Germinal center (tissue), 1 donor: Measurements from ENCODE around the gene ALPP.
"Not testable (repeated sequence)": the region's sequence is repeated elsewhere in the genome, so short reads cannot be mapped to it uniquely, and the experiment has no call there.

Experiments used
- DNase-seq: peaks from one replicate; pipeline ENCODE4 v3.0.0; 2012; ENCODE audit warnings: mixed read lengths, low spot score

ALPP gene

GRCh38 chr2:232378735-232379151 lies at the start of gene ALPP:
TSS of gene ALPP (plus strand) at chr2:232378751. CDS start at chr2:232378803, 52 bp downstream.
- DNase-seq = not testable (repeated sequence)

- no peak for DNase-seq
Observed at GRCh38 chr2:232329716-232330067, 48.9 kb upstream of the ALPP start.

DNA sequence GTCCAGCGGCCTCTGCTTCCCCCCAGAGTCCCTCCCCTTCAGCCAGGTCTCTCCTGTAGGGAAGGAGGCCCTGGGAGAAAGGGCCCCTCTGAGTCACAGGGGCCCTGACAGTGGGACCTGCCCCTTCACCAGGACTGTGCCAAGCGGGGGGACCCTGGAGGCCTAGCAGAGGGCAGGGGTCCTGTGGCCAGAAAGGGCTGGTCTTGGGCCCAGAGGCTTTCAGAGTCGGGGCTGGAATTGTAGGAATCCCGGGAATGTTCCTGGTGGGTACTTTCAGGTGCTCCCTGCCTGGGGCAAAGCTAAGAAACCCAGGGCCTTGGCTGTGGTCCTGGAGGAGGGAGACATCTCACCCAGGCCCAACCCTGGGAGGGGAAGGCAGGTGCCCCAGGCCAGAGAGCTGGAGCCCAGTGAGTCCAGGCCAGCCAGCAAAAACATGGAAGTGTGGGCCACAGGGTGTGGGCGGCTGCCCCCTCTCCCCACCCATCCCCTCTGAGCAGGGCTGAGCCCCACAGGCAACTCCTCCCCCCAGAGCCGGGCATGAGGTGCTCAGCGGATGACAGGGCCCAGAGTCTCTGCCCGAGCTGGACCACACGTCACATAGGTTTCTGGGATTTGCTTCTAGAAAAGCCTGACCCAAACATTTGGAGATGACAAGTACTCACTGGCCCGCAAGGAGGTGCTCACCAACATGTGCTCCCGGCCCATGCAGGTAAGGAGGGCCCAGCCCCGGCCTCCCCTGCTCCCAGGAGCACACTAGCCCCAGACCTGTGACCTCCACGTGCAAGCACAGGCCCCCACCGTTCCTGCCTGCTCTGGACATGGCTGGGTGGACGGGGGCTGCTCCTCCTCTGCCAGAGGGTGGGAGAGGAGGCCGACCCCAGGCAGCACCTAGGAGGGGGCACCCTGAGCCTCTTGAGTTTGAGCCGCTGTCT lies 48.2 kb upstream of the ALPP start:
- DNase-seq = no peak

GRCh38 chr2:232331061-232331460 lies 47.5 kb upstream of the ALPP start:
- DNase-seq = not testable (repeated sequence)

GRCh38 chr2:232331641-232332040 lies 46.9 kb upstream of the ALPP start:
- DNase-seq = not testable (repeated sequence)

- DNase-seq = not testable (repeated sequence)
Observed at GRCh38 chr2:232332244-232332939, 46.2 kb upstream of the ALPP start.

DNA sequence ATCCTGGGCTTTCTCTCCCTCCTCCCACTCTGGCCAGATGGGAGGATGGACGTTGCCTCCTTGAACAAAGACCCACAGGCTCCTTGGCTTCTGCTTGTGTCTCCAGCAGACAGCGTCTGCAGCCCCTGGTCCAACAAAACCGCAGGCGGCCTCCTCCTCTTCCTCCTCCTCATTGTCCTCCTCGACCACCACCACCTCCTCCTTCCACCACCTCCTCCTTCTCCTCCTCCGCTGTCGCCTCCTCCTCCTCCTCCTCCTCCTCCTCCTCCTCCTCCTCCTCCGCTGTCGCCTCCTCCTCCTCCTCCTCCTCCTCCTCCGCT lies 45.7 kb upstream of the ALPP start:
- DNase-seq = no peak

- no peak for DNase-seq
Observed at GRCh38 chr2:232333361-232334135, 45.0 kb upstream of the ALPP start.

- not testable (repeated sequence) for DNase-seq
Observed at GRCh38 chr2:232334136-232334884, 44.2 kb upstream of the ALPP start.

GRCh38 chr2:232334885-232335205 lies 43.7 kb upstream of the ALPP start:
- not testable (repeated sequence) for DNase-seq

DNA sequence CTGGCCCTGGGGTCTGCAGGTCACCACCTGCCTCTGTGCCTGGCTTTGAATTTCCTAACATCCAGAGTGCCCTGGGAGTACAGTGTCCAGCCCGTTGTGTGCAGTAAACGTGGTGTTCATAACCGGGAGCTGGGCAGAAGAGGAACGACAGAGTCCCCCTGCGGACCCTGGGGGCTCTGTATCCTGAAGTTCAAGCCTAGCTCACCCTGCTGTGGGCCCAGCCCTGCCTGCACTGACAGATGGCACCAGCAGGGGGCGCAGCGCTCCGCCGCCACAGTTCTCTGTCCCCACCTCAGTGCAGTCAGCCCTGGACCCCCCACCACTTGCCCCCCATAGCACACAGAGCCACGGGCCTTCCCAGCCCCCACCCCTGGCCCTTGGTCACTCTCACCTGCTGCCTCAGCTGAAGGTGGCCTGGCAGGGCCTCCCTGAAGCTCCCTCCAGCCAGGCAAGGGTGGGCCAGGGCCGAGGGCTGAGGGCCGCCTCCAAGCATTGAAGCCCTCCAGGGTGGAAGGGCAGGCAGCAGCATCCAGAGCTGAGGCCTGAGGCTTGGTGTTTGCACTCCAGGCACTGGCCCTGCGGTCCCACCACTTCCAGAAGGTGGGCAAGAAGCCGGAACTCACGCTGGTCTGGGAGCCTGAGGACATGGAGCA lies 43.2 kb upstream of the ALPP start:
- DNase-seq = not testable (repeated sequence)

GRCh38 chr2:232335859-232336215 lies 42.7 kb upstream of the ALPP start:
- DNase-seq = no peak

DNA sequence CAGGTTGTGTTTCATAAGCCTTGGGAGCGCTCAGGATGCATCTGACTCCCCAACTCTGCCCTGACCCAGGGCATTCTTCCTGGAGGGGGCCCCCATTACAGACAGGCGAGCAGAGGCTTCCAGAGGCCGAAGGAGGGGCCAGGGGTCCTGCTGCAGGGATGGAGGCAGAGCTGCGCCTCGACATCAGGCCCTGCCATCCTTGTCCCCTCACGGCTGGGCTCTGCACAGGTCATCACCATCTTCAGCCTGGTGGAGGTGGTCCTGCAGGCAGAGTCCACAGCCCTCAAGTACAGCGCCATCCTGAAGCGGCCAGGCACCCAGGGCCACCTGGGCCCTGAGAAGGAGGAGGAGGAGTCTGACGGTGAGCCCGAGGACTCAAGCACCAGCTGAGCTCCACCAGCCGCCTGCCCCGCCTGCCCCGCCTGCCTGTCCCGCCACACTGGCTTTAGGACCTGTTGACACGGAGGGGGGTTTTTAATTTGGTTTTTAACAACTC lies 42.3 kb upstream of the ALPP start:
- DNase-seq = no peak

DNA sequence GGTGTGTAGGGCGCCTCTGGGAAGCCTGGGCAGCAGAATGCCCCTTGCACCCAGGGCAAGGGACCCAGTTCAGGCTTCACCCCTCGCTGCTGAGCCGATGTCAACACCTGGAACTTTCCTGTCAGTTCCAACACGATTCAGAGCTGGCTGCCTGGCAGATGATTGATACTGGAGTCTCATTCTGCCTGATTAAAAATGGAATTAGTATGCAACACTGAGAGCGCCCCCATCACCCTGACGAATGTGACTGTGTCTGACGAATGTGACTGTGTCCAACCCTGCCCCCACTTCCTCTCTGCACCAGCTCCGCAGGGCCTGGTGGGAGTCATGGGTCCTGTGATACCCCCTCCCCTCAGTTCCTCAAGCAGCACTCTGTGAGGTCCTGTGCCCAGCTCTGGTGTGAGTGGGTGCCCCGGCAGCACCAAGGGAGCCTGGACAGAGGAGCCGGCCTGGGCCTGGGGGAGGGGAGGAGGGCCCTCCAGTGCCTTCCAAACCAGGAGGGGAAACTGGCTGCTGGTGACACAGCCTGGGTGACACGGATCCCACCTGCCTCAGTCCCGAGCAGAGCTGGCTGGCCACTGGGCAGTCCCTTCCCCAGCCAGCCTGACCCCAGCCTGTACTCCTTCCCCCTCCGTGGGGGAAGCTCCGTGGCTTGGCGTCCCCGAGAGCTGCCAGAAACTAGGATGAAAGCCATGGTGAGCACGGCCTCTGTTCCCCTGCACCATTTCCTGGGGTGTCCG lies 41.4 kb upstream of the ALPP start:
- DNase-seq = no peak

DNA sequence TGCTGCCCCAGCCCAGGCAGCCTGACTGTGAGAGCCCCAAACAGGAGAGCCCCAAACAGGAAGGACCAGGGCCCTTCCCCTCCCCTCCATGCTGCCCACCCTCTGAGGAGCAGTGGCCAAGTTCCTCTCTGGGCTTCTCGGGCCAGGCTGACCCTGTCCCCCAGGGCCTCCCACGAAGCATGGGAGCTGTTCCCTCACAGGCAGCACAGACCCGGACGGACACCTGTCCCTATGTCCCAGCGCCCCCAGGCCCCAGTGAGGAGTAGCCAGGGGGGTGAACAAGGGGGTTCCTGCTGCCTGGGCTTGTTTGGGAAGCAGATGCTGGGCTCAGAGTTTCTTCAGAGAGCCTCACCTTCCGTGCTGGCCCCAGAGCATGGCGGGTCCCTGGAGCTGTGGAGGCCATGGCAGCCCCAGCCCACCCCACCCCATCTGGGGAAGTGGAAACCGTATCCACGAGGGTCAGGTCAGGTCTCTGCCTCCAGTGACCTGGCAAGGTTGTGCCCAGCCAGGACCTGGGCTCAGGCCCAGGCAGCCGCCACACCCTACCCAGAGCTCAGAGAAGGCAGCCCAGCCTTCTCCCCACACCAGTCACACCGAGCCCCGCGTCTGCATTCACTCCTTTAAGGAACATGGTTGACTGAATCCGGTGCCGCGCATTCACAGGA lies 40.3 kb upstream of the ALPP start:
- not testable (repeated sequence) for DNase-seq

DNA sequence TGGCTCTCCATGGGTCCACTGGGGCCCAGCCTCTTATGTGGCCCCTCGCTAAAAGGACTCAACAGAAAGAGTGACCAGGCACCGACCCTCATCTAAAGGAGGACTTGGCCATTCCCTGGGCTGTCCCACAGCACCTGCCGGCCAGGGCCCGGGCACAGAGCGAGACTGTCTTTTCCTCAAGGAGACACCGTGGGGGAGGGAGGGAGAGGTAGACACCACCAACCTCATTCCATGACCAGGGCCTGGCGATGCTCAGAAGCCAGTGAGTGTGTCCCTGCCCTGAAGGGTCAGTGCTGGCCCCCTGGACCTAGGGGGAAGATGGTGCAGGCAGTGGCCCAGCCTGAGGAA lies 39.8 kb upstream of the ALPP start:
- DNase-seq = no peak

- DNase-seq = no peak
Observed at GRCh38 chr2:232339121-232340081, 39.1 kb upstream of the ALPP start.

DNA sequence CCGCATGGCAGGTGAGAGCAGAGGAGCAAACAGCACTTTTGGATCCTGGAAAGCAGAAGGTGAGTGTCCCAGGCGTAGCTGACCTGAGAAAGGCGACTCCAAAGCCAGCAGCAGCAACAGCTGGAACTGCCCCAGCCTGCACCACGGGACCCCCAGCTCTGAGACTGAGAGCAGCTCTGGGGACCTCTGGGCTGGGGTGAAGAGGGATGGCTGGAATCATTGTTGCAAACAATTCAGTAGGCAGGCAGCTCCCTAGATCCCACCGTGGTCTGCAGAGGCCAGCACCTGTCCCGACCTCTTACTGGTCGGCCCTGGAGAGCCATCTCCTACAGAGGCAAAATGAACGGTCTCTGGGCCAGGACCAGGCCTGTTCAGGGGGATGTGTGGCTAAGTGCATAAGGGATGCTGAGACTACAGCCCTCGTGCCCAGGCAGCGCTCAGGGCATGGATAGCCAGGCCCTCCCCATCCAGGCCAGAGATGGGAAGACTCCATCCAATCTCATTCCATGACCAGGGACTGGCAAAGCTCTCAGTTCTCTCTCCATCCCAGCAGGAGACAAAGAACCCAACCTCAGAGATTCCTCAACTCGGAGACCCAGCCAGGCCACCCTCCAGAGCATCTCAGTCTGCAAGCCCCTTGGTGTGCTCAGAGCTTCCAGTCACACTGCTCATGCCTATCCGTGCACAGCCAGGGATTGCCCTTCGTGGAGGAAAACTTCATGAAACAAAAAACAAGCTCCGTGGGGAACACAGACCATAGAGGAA lies 38.2 kb upstream of the ALPP start:
- no peak for DNase-seq
